Measurements from ENCODE around the gene KLHL7.

DNA sequence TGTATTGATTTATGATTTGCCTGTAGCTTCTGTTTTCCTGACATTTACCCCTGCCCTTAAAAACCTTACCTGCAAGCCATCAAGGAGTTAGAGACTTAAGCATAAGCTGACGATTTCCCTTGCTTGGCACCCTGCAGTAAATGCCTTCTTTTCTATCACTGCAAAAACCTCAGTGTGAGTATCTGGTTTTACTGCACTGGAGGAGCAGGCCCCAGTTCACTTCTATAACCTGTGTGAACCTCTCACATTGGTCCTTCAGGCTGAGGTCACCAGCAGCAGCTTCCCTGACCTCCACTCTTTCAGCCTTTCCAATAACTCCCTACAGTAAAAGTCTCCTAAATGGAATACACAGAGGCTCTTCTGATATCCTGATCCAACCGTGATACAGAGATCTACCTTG lies 106.8 kb downstream of the KLHL7 start:
- TF ChIP-seq, protein P1, sequence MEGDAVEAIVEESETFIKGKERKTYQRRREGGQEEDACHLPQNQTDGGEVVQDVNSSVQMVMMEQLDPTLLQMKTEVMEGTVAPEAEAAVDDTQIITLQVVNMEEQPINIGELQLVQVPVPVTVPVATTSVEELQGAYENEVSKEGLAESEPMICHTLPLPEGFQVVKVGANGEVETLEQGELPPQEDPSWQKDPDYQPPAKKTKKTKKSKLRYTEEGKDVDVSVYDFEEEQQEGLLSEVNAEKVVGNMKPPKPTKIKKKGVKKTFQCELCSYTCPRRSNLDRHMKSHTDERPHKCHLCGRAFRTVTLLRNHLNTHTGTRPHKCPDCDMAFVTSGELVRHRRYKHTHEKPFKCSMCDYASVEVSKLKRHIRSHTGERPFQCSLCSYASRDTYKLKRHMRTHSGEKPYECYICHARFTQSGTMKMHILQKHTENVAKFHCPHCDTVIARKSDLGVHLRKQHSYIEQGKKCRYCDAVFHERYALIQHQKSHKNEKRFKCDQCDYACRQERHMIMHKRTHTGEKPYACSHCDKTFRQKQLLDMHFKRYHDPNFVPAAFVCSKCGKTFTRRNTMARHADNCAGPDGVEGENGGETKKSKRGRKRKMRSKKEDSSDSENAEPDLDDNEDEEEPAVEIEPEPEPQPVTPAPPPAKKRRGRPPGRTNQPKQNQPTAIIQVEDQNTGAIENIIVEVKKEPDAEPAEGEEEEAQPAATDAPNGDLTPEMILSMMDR (conservative IDR thresholded peaks at IDR 0.05; ENCODE audit: low read length), result no peak
- no peak for TF ChIP-seq EZH2phosphoT487 (IDR thresholded peaks at IDR 0.05; ENCODE audit: borderline replicate concordance)

Data from Loucy (cell line).